ENCODE measurements around the gene RNF144A.
"Not testable (repeated sequence)": the region's sequence is repeated elsewhere in the genome, so short reads cannot be mapped to it uniquely, and the experiment has no call there.

The RNF144A gene

DNA sequence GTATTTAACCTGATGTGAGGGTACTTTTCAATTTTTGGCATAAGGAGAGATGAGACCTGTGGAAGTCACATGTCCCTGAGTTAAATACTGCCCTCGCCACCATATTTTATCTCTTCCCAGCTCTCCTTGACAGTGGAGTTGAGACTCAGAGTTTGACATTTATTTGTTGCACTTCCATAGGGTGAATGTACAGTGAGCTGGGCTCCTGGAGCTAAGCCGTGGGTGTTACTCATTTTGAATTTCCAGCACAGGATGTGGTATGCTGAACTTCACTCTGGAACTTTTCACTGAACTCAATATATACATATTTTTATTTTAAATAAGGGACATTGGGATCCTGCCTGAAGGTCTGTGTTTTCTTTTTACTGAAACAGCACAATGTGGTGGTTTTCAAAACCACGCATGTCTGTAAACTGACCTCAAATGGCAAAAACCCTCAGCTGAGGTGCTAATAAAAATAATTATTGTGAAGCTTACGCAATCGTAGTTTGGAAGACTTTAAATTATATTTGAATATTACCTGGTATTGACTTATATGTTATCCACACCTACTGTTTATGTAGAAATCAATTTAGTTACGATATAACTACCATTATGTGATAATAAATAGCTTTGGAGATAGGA is 12.1 kb downstream of the RNF144A start:
- DNase-seq (ENCODE audit: low read depth) = no peak

DNA sequence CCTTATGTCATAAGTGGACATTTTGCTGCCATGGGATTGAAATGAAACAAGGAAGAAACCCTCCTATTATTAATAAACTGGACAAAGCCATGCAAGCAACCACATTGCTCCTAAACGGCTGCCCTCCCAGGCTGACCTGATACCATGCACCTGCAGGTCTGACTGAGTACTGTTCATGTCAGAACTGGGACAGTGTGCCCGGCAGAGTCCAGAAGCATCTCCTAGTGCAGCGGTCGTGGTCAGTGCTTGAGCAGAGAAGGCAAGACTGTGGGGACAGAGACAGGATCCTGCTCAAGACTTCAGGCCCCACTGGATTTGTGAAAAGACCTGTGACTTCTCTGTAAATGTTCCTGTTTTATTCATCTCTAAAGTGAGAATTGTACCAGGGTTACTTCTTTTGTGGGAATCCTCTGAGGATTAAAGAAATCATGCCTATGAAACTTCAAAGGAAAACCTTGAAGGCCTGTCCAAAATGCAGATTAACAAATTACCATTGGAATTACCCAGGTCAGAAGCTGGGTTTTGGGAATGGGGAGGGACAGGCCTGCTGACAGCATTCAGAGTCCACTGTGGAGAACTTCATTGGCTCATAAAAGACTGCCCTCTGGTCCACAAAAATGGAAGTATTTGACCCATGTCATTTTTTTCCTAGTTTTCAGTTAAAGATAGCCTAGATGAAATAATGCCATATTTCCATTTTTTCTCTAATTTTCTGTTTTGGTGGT is 13.9 kb downstream of the RNF144A start:
- no peak for DNase-seq (ENCODE audit: low read depth)

DNA sequence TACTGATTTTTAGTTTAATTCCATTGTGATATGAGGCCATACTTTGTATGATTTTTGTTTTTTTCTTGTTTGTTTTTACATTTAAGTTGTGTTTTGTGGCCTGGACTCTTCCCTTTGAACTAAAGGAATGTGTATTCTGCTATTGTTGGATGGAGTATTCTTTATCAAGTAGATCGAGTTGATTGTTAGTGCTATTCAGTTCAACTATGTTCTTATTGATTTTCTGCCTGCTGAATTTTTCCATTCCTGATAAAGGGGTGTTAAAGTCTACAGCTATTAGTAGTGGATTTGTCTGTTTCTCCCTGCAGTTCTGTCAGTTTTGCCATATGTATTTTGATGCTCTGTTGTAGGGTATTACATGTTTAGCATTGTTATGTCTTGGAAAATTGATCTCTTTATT is 14.5 kb downstream of the RNF144A start:
- DNase-seq (ENCODE audit: low read depth) = no peak

DNA sequence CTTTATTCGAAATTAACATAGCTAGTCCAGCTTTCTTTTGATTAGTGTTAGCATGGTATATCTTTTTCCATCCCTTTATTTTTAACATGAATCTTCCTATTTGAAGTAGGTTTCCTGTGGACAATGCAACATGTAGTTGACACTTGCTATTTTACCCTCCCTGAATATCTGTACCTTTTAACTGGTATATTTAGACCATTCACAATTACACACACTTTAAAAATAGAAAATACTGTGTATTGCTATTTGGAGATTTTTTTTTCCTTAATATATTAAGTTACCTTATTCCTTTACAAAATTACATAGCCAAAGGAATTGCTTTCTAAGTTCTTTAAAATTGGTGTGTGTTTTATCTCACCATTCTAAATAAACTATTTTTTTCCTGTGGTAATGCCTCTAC is 15.0 kb downstream of the RNF144A start:
- DNase-seq (ENCODE audit: low read depth) = no peak

DNA sequence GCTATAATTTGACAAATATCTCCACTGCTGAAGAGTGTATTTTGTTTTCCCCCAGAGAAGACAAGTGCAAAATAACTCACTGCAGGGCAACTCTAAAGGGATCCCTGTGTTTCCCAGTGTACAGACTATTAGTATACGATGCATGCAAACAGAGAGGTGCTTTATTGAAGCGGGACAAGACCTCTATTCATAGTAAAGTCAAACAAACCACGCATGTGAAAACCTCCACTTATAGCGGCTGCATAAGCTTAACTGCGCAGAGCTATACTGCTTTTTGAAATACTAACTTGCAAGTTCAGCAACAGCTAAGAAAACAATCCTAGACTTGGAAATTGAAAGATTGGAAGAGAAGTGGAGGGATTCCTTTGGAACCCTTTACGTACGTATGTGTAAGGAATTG is 15.6 kb downstream of the RNF144A start:
- DNase-seq (ENCODE audit: low read depth) = no peak

DNA sequence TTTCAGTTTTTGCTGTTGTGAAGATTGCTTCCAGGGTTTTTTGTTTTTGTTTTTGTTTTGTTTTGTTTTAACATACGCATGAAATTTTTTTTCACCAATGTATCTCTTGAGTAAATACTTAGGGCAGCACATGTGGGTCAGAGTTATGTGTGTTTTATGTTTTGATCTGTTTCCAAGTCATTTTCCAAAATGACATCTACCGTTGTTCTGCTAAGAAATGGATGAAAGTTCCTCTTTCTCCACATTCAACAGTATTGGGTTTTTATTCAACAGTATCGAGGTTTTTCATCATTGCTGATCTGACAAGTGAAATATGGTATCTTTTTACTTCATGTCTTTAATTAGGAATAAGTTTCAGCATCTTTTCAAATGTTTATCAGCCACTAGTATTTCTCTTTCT is 16.7 kb downstream of the RNF144A start:
- DNase-seq (ENCODE audit: low read depth) = no peak

DNA sequence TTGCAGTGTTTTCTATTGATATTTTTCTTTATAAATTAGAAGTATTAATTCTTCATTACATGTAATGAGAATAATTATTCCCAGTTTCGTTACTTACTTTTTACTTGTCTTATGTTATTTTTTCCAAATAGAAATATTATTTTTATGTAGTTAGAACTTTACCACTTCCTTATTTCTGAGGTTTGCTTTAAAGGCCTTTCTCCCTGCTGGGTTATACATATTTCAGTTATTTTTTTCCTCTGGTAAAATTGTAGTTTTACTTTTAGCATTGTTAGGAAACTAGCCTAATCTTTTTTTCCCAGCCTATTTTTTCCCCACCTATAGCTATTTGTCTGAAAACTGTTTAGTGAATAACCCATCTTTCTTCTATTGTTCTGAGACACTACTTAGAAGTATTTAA is 17.1 kb downstream of the RNF144A start:
- DNase-seq (ENCODE audit: low read depth) = no peak

DNA sequence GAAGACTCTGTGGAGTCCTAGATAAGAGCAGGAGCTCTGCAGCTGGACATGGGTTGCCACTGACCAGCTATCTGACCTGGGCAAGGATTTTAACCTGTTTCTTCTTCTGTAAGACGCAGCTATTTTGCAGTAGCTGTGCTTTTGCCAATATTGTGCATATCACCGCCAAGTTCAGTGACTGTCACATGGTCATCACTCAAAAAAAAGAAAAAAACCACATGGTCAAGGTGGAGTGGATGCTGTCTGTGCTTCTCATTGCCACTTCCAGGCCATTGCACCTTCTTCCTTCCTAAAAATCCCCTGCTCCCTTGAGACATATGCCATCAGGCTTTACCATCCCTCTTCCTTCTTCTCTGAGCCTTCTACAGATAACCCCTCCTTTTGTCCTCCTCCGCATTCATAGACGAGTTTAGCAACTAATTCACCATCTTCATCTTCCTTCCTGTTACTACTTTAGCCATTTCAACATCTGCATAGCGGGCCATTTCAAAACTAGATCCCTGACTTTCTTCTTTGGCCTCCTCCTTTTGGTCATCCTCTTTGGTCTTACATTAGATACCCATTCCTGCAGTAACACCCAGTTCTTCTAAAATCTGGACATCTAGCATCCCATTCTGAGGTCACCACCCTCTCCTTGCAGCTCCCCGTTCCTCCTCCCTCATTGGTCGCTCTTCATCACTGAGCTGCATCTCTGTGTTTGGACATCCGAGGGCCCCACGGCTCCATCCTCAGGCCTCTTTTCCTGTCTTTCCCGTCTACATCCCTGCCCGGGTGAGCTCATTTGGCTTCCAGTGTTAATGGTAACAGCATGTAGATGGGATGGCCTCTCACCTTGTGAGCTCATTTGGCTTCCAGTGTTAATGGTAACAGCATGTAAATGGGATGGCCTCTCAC is 17.8 kb downstream of the RNF144A start:
- DNase-seq (ENCODE audit: low read depth) = no peak

DNA sequence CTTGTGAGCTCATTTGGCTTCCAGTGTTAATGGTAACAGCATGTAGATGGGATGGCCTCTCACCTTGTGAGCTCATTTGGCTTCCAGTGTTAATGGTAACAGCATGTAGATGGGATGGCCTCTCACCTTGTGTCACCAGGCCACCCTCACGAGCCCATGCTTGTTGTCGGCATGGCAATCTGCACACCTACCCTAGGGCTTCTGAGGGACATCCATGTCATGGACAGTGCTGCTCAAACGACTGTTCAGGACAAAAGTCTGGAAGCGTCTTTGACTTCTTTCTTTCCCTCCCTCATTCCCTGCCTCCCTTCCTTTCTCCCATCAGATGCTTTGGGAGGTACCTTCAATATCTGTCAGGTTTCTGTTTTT is 18.4 kb downstream of the RNF144A start:
- not testable (repeated sequence) for DNase-seq (ENCODE audit: low read depth)

DNA sequence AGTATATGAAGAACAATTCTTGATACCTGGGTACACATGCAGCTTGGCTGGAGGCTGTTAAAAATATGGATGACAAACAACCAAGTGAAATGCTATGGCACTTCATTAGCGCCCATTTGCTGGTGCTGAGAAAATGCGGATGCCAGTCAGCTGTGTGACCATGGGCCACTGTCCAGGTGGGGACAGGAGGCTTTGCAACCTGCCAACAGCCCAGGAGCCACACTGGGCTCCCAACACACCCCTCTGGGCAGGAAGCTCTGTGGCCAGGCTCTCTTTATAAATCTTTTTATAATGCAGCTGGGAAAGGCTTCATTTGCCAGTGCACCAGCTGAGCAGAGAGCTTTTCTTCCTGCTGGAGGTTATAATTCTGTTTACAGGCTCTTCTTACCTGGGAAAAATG is 19.9 kb downstream of the RNF144A start:
- no peak for DNase-seq (ENCODE audit: low read depth)

DNA sequence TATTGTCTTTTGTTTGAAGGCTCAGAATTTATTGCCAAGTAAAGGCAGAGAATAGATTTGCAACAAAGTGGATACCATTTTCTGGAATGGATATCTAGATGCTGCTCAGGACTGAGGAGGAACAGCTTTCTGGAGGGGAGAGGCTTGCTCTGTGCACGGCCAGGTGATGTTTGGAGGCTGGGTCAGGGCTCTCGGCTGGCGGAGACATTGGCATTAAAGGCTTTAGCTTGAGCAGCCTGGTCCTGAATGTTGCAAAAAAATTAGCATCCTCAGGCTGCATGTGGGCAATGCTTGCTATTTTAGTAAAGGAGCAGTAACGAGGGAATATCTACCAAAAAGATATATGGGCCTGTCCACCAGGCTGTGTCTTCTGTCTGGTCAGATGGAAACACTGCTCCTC is 20.4 kb downstream of the RNF144A start:
- DNase-seq (ENCODE audit: low read depth) = no peak

DNA sequence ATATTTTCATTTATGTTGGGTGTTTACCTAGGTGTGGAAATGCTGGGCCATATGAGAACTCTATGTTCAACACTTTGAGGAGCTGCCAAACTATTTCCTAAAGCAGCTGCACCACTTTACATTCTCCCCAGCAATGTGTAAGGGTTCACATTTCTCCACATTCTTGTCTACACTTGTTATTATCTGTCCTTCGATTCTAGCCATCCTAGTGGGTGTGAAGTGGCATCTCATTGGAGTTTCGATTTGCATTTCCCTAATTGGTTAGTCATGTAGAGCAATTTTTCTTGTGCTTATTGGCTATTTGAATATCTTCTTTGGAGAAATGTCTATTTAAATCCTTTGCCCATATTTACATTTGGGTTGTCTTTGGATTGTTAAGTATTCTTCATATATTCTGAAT is 21.9 kb downstream of the RNF144A start:
- DNase-seq (ENCODE audit: low read depth) = no peak

DNA sequence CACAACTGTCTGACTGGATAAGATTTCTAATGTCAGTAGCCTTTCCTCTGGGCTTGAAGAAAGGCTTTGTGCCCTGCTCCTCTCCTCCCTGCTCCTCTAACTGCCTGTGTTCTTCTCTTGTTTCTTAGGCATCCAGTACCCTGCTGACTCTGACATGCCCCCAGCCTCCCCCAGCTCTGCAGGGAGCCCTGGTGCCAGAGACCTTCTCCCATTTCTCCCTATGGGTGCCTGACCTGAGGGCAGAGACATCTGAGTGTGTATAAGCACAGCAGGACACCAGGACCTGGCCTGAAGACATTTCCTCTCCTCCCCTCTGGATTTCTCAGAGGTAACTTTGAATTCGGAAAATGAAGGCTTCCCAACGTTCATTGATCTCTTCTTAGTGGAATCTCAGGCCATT is 23.6 kb downstream of the RNF144A start:
- DNase-seq (ENCODE audit: low read depth) = no peak

DNA sequence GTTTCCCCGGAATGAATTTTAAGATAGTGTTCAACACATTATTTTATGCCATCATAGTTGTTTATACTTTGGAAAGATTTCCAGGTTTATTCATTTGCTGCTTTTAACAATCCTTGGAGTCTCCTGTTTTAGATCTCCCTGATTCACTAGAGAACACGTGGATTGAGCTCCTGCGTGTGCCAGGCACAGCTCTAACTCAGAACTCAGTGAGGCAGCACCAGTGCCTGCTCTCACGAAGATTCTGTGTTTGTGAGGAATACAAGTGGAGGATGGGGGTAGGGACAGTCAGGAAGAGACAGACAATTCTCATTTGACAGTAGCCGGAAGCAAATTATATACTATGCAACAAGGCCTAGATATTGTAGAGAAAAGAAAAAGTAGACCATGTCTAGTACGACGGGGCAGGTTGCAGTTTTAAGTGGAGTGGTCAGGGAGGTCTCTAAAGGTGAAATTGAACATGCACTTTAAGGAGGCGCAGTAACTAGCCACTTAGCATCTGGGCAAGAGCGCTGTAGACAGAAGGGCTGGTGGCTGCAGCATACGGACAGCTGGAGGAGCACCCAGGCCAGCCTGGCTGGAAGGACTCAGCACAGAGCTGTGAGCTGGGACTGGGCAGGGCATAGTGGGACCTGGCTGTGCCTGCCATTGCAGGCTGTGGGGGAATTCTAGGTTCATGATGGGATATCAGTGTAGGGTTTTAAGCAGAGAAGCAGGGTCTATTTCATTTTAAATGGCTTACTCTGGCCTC is 24.3 kb downstream of the RNF144A start:
- no peak for DNase-seq (ENCODE audit: low read depth)

DNA sequence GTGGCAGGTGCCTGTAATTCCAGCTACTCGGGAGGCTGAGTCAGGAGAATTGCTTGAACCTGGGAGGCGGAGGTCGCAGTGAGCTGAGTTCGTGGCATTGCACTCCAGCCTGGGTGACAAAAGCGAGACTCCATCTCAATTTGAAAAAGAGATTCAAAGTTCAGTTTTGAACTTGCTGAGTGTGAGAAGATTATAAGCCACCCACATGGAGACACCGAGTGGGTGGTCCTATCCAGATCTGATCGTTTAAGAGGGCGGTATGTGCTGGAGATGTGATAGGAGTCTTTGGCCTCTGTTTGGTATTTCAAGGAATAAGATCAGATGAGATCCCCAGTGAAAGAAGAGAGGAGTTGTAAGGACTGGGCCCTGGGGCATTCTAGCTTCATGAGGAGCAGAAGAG is 25.6 kb downstream of the RNF144A start:
- DNase-seq (ENCODE audit: low read depth) = no peak

DNA sequence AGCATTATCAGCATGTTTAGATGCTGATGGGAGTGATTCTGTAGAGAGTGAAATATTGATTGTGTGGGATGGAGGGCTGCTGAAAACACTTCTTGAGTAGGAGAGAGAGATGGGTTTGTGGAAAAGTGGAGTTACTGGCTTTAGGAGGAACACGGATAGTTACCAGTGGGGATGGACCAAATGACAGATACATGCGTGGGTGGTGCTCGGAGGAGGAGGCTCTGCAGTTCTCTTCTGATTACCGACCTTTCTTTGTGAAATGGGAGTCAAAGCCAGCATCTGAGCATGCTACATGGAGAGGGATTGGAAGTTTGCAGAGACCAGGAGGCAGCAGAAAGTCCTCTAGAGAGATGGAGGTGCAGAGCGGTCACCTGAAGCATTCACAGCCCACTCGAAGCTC is 26.3 kb downstream of the RNF144A start:
- no peak for DNase-seq (ENCODE audit: low read depth)

DNA sequence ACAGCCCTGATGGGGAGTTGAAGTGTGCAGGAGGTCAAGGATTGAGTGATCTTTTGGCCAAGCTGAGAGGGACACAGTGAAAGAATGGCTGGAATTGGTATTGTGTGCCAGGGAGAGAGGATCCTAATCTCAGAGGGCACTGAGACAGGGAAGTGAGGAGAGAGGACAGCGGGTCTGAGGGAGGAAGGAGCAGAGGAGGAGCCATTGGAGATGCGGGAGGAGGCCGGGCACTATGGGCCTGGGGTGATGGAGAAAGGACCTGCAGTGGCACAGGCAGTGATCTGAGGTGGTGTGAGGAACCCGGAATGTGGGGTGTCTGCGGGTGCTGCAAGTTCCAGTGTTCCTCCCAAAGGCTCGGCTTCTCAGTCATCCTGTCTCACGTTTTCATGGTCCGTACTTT is 26.8 kb downstream of the RNF144A start:
- DNase-seq (ENCODE audit: low read depth) = no peak

DNA sequence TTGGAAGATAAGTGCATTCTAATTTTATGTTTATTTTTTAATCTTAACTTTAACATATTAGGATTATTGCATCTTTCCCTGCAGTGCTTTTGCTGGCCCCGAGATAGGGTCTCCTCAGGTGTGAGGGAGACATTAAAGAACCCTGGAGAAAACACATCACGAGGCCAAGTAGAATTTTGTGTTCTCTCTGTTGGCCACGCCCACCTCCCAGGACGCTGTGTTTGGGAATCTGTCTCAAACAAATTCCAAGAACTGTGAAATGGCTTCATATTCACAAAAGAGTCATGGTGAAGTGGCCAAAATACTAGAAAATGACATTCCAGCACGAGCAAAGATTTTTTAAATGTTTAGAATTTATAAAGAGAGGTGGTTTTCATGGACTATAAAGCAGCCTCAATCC is 27.3 kb downstream of the RNF144A start:
- DNase-seq (ENCODE audit: low read depth) = no peak

DNA sequence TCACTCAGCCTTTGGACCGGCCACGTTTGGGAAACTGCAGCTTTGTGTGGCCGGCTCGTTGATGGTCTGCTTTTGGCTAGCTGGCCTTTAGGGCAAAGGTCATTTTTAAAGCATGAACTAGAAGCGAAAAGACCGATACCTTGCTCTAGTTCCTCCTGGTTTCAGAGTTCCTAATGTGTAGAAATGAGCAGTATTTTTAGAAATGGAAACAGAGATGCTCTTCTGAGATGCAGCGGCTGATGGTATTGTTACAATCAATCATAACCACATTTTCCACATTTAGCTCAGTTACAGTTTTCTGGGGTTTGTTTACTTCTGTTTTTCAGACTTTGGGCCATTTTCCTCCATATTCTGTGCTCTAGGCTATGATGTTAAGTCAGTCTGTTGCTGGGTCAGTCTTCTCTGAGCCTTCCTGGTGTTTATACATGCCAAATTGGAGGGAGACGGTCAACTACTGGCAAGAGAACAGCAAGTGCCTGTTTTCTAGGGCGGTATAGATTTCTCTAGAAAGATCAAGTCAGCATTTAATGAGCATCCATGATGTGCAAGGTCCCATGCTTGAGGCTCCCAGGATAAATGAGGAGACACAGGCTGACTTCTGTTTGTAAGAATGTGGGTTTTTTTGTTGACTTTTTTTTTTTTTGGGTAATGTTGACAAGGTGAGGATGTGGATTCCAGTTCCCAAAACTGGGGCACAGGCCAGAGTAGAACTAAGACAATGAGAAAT is 28.0 kb downstream of the RNF144A start:
- DNase-seq (ENCODE audit: low read depth) = no peak

DNA sequence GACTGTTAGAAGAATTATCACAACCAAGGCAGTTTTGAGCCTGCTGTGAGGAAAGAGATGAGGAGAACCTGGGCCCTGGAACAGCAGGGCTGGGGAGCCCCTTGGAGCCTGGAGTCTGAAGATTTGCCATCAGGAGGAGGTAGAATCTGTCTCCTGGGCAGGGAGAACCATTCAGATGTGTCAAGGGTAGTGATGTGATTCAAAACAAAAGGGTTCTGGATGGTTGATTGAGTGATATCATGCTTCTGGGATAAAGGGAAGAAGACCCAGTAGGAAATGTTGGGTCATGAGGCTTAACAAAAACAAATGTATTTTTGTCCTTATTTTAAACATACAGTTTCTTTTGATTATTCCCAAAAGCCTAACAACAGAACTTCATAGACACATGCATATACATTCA is 28.6 kb downstream of the RNF144A start:
- no peak for DNase-seq (ENCODE audit: low read depth)

DNA sequence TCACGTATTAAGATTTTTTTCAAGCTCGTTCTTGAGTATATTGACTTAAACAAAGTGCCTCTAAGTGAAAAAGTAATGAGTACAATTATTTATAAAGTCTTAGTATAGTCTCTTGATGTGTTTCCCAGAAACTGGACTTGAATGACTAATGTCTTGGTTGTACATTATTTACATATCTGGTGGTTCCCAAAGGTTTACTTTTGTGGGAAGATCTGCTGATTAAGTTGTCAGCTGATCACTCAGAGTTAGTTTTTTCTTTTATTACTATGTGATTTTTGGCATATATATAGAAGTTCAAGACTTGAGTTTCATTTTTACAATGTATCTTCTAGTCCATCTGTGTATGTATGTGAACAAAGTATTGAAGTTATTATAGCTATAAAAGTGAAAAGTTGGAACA is 29.5 kb downstream of the RNF144A start:
- peak; percentile 10 for DNase-seq (ENCODE audit: low read depth)

Data from GM04503 (cell line).